Tibial artery (tissue), 4 donors: ENCODE results near the gene OSBPL3.

Experiments used
- DNase-seq, 2 donors: peaks; one replicate each; pipeline ENCODE4 v3.0.0-alpha.2; 2019
- H3K27ac ChIP-seq, 2 donors: fragments of 200-600 bp; sonication (generic) in 1 of 2; 1 replicate in 1 of 2; 2 replicates in 1 of 2; pipeline ENCODE4 v1.5.1; 2018 to 2019; ENCODE audit warnings: mild to moderate bottlenecking in 1 of 2
- H3K27me3 ChIP-seq, 2 donors: fragments of 200-600 bp; sonication (generic) in 1 of 2; one replicate each; pipeline versions ENCODE4 v1.5.1 to v1.6.0; 2016 to 2019
- H3K36me3 ChIP-seq, 3 donors: fragments of 200-600 bp; sonication (generic) in 2 of 3; one replicate each; pipeline ENCODE4 v1.5.1; 2016 to 2019; ENCODE audit warnings: mild to moderate bottlenecking in 2 of 3
- H3K4me1 ChIP-seq, 4 donors: fragments of 200-600 bp; sonication (generic) in 2 of 4; 1 replicate in 3 of 4; 2 replicates in 1 of 4; pipeline ENCODE4 v1.5.1; 2016 to 2019
- H3K4me3 ChIP-seq, 2 donors: fragments of 200-600 bp; sonication (generic) in 1 of 2; 1 replicate in 1 of 2; 2 replicates in 1 of 2; pipeline ENCODE4 v1.5.1; 2018 to 2019; ENCODE audit warnings: mild to moderate bottlenecking in 2 of 2
- H3K9me3 ChIP-seq, 3 donors: fragments of 200-600 bp; sonication (generic) in 1 of 3; one replicate each; pipeline ENCODE4 v1.5.1; 2016 to 2019
- CTCF ChIP-seq, 2 experiments: fragments of 200-600 bp in 1 of 2; fragments of 450-650 bp in 1 of 2; IDR thresholded peaks; one replicate each; pipeline ENCODE4 v1.5.1; 2017 to 2019; ENCODE audit warnings: antibody characterized with exemption in 2 of 2, mild to moderate bottlenecking in 1 of 2, moderate library complexity in 1 of 2
- intact Hi-C: fragments of 100-400 bp; cut with DNase I; formaldehyde crosslinking; loops from one replicate; pipeline ENCODE4 v1.15.0; 2023; ENCODE audit warnings: low total_unique reads

OSBPL3 gene

GRCh38 chr7:24891311-24891735, 88.7 kb downstream of the OSBPL3 start:
- Histone ChIP-seq H3K36me3 (no peaks in the 10 kb centered on the region), H3K4me3 (no peak overlapping the region), H3K9me3 (no peaks in the 10 kb centered on the region), H3K27ac (no peak overlapping the region), H3K27me3 (no peaks in the 10 kb centered on the region), H3K4me1 (no peaks in the 10 kb centered on the region)
- no peak for DNase-seq
- no peak for TF ChIP-seq CTCF (IDR thresholded peaks at IDR 0.05)
- intact Hi-C loops, result no loop called here

- H3K4me3 ChIP-seq, result no peak overlapping the region
- H3K27ac ChIP-seq, result no peak overlapping the region
- intact Hi-C loops, result no loop called here
- no peak for DNase-seq
- TF ChIP-seq CTCF (IDR thresholded peaks at IDR 0.05), result no peak
- H3K4me1 ChIP-seq, result no peaks in the 10 kb centered on the region
- no peaks in the 10 kb centered on the region for H3K27me3 ChIP-seq
- H3K36me3 ChIP-seq, result no peaks in the 10 kb centered on the region
- no peaks in the 10 kb centered on the region for H3K9me3 ChIP-seq
Measured at GRCh38 chr7:24889611-24890010, 90.4 kb downstream of the OSBPL3 start.

- intact Hi-C loops, result no loop called here
- no peaks in the 10 kb centered on the region for H3K36me3 ChIP-seq
- H3K4me1 ChIP-seq, result no peaks in the 10 kb centered on the region
- no peak for DNase-seq
- no peak overlapping the region for H3K4me3 ChIP-seq
- no peak for TF ChIP-seq CTCF (IDR thresholded peaks at IDR 0.05)
- no peaks in the 10 kb centered on the region for H3K27me3 ChIP-seq
- H3K27ac ChIP-seq, result no peak overlapping the region
- H3K9me3 ChIP-seq, result no peaks in the 10 kb centered on the region
Measured at GRCh38 chr7:24888653-24889052, 91.3 kb downstream of the OSBPL3 start.

GRCh38 chr7:24885716-24886115, 94.3 kb downstream of the OSBPL3 start:
- Histone ChIP-seq H3K36me3 (no peaks in the 10 kb centered on the region), H3K4me3 (no peak overlapping the region), H3K4me1 (peaks cover 0 to 5% (median 0%) of the 10 kb centered on the region in 4 donors), H3K27me3 (no peaks in the 10 kb centered on the region), H3K9me3 (no peaks in the 10 kb centered on the region), H3K27ac (no peak overlapping the region)
- no peak for TF ChIP-seq CTCF (IDR thresholded peaks at IDR 0.05)
- DNase-seq, result no peak
- intact Hi-C loops, result no loop called here

- H3K27me3 ChIP-seq, result no peaks in the 10 kb centered on the region
- no peak overlapping the region for H3K4me3 ChIP-seq
- H3K36me3 ChIP-seq, result no peaks in the 10 kb centered on the region
- H3K9me3 ChIP-seq, result no peaks in the 10 kb centered on the region
- intact Hi-C loops, result no loop called here
- H3K27ac ChIP-seq, result no peak overlapping the region
- peaks cover 0 to 5% (median 0%) of the 10 kb centered on the region in 4 donors for H3K4me1 ChIP-seq
- DNase-seq, result no peak
- no peak for TF ChIP-seq CTCF (IDR thresholded peaks at IDR 0.05)
Measured at GRCh38 chr7:24885305-24885704, 94.7 kb downstream of the OSBPL3 start.

- Histone ChIP-seq H3K27me3 (no peaks in the 10 kb centered on the region), H3K4me1 (peaks cover 0 to 5% (median 0%) of the 10 kb centered on the region in 4 donors), H3K4me3 (no peak overlapping the region), H3K27ac (no peak overlapping the region), H3K36me3 (no peaks in the 10 kb centered on the region), H3K9me3 (no peaks in the 10 kb centered on the region)
- intact Hi-C loops, result no loop called here
- no peak for TF ChIP-seq CTCF (IDR thresholded peaks at IDR 0.05)
- DNase-seq, result no peak
Measured at GRCh38 chr7:24884401-24884800, 95.6 kb downstream of the OSBPL3 start.
